DOHH2 (cell line): ENCODE data around the gene EDARADD.
"Not testable (repeated sequence)": the region's sequence is repeated elsewhere in the genome, so short reads cannot be mapped to it uniquely, and the experiment has no call there.

Experiments used
- CTCF ChIP-seq: fragments of 200-600 bp; sonication (generic); IDR thresholded peaks from one replicate; pipeline ENCODE4 v1.5.1; 2014; ENCODE audit warnings: antibody characterized with exemption, mild to moderate bottlenecking, low read depth, low read length; ENCODE audit not compliant: poor library complexity, severe bottlenecking
- EZH2phosphoT487 ChIP-seq: fragments of 200-600 bp; sonication (generic); IDR thresholded peaks from 2 replicates; pipeline ENCODE4 v1.6.1; 2017; ENCODE audit warnings: borderline replicate concordance, mild to moderate bottlenecking, antibody characterized with exemption, low read length, moderate library complexity, mixed read lengths

- not testable (repeated sequence) for TF ChIP-seq CTCF, EZH2phosphoT487
Measured at GRCh38 chr1:236504338-236504737, 110.3 kb downstream of the EDARADD start.
